Sigmoid colon (tissue), 7 donors: ENCODE results near the gene PARS2. TPM values are rescaled to one million over a fixed set of nuclear protein-coding genes. Genes with fewer than 3 reads are reported as not detected.

Experiments used
- DNase-seq: peaks from one replicate; pipeline ENCODE4 v3.0.0-alpha.2; 2019
- H3K27ac ChIP-seq, 4 donors: fragments of 200-600 bp; sonication (generic); one replicate each; pipeline ENCODE4 v1.5.1; 2016 to 2019; ENCODE audit warnings: mild to moderate bottlenecking in 1 of 4
- H3K27me3 ChIP-seq, 3 donors: fragments of 200-600 bp; sonication (generic); one replicate each; pipeline ENCODE4 v1.5.1; 2019; ENCODE audit warnings: mild to moderate bottlenecking in 1 of 3
- H3K36me3 ChIP-seq, 4 donors: fragments of 200-600 bp; sonication (generic); one replicate each; pipeline ENCODE4 v1.5.1; 2016 to 2019
- H3K4me1 ChIP-seq, 4 donors: fragments of 200-600 bp; sonication (generic); one replicate each; pipeline ENCODE4 v1.5.1; 2017 to 2019
- H3K4me3 ChIP-seq, 4 donors: fragments of 200-600 bp; sonication (generic); one replicate each; pipeline ENCODE4 v1.5.1; 2017 to 2019; ENCODE audit warnings: mild to moderate bottlenecking in 2 of 4, moderate library complexity in 1 of 4
- H3K9me3 ChIP-seq, 4 donors: fragments of 200-600 bp in 3 of 4; sonication (generic) in 3 of 4; one replicate each; pipeline versions ENCODE4 v1.5.1 to v1.6.1; 2013 to 2019
- EP300 ChIP-seq, 4 donors: sonication (generic); formaldehyde crosslinking; IDR thresholded peaks; one replicate each; pipeline ENCODE4 v1.6.1; 2017; ENCODE audit warnings: antibody characterized with exemption in 4 of 4
- POLR2A ChIP-seq, 2 donors: fragments of 450-650 bp; IDR thresholded peaks; one replicate each; pipeline ENCODE4 v1.6.1; 2016; ENCODE audit warnings: antibody characterized with exemption in 2 of 2, mild to moderate bottlenecking in 2 of 2, moderate library complexity in 2 of 2
- POLR2AphosphoS5 ChIP-seq, 4 donors: sonication (generic); formaldehyde crosslinking; IDR thresholded peaks; one replicate each; pipeline ENCODE4 v1.6.1; 2017; ENCODE audit warnings: antibody characterized with exemption in 4 of 4
- WGBS, 2 donors: extraction: QIAGEN DNeasy Blood & Tissue Kit; methylation state at CpG; one replicate each; pipeline ENCODE4 v1.1.7; 2013; 5-methylcytosine and 5-hydroxymethylcytosine counted together
- intact Hi-C: fragments of 100-400 bp; cut with DNase I; formaldehyde crosslinking; loops from one replicate; pipeline ENCODE4 v1.15.1; 2023
- polyA plus RNA-seq, 3 donors: library from polyadenylated mRNA; stranded (reverse); fragments of 200-250 nt; gene quantifications; one replicate each; pipeline ENCODE4 v1.2.3, GENCODE V29; 2013
- total RNA-seq, 4 donors: library from RNA; depleted of rRNA; stranded (reverse); fragments of >200 nt; gene quantifications; one replicate each; pipeline ENCODE4 v1.1.0, GENCODE V29; 2016
- TF ChIP-seq, protein P1 (sequence below), 4 experiments: fragments of 450-650 bp in 3 of 4; fragments of 200-600 bp in 1 of 4; IDR thresholded peaks; one replicate each; pipeline ENCODE4 v1.5.1; 2016 to 2019; ENCODE audit warnings: antibody characterized with exemption in 4 of 4, mild to moderate bottlenecking in 3 of 4, moderate library complexity in 2 of 4
- donor health status: healthy with polysubstance abuse.
- donor health status: Bipolar disorder and iron deficiency.
- donor health status: healthy.

Gene PARS2
- 1 to 10 TPM; 3.3 to 5.7 (median 4.9) TPM for total RNA-seq
- polyA plus RNA-seq, result 1 to 10 TPM; 4.9 to 6.0 (median 5.6) TPM

- no peaks in the 10 kb centered on the region for H3K36me3 ChIP-seq
- WGBS, 2 donors, result 0% methylated on average over 57 of the region's 57 CpGs
- H3K27me3 ChIP-seq, result no peaks in the 10 kb centered on the region
- H3K4me1 ChIP-seq, result peaks cover 0 to 17% (median 12%) of the 10 kb centered on the region in 4 donors
- intact Hi-C loops, result loop anchor here (5.0 kb wide), 1 partner anchor 47 kb away; the partner anchor contains the start of gene TTC4
- TF ChIP-seq POLR2A (IDR thresholded peaks at IDR 0.05) (peak; percentile 67 to 73), POLR2AphosphoS5 (IDR thresholded peaks at IDR 0.05) (peak; percentile 87 to 97 (median 94)), EP300 (IDR thresholded peaks at IDR 0.05) (peak in 1 of 4 donors; percentile 64)
- TF ChIP-seq, protein P1, sequence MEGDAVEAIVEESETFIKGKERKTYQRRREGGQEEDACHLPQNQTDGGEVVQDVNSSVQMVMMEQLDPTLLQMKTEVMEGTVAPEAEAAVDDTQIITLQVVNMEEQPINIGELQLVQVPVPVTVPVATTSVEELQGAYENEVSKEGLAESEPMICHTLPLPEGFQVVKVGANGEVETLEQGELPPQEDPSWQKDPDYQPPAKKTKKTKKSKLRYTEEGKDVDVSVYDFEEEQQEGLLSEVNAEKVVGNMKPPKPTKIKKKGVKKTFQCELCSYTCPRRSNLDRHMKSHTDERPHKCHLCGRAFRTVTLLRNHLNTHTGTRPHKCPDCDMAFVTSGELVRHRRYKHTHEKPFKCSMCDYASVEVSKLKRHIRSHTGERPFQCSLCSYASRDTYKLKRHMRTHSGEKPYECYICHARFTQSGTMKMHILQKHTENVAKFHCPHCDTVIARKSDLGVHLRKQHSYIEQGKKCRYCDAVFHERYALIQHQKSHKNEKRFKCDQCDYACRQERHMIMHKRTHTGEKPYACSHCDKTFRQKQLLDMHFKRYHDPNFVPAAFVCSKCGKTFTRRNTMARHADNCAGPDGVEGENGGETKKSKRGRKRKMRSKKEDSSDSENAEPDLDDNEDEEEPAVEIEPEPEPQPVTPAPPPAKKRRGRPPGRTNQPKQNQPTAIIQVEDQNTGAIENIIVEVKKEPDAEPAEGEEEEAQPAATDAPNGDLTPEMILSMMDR (IDR thresholded peaks at IDR 0.05), result no peak
- no peaks in the 10 kb centered on the region for H3K9me3 ChIP-seq
- DNase-seq, result peak; percentile 99
- H3K4me3 ChIP-seq, result peak within 1 kb of the TSS; percentile 69 to 88 (median 81)
- H3K27ac ChIP-seq, result peak within 1 kb of the TSS; percentile 73 to 84 (median 78)
Measured at GRCh38 chr1:54764133-54764921, at the start of gene PARS2. PARS2 (minus strand) TSS chr1:54764523; CDS start chr1:54759161, 5,362 bp downstream.

DNA sequence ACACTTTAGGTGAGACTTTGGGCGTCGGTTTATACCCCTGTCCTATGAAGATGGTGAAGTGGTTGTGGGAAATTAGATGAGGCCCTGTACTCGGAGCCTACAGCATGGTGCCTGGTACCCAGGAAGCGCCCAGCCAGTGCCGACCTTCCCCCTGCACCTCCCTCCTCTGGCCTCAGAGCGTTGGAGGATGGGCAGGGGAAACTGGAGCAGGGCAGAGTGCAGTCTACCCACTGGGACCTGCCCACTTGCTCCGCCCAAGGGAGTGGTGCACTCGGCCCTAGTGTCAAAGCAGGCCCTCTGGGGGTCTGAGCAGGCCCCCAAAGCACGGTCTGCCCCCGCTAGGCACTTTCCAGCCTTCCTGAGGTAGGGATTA, 49.8 kb upstream of the PARS2 start:
- Histone ChIP-seq H3K4me3 (no peak overlapping the region), H3K27ac (no peak overlapping the region), H3K27me3 (no peaks in the 10 kb centered on the region), H3K9me3 (no peaks in the 10 kb centered on the region), H3K4me1 (peaks cover 0 to 5% (median 4%) of the 10 kb centered on the region in 4 donors), H3K36me3 (no peaks in the 10 kb centered on the region)
- DNase-seq, result no peak
- 52 to 79% methylated on average over 10 of the region's 10 CpGs for WGBS, 2 donors
- TF ChIP-seq POLR2AphosphoS5 (IDR thresholded peaks at IDR 0.05) (no peak), EP300 (IDR thresholded peaks at IDR 0.05) (no peak)
- intact Hi-C loops, result loop anchor here (5.0 kb wide), 1 partner anchor 142 kb away; no protein-coding TSS in a partner anchor

GRCh38 chr1:54813485-54814125, 49.3 kb upstream of the PARS2 start:
- no peaks in the 10 kb centered on the region for H3K27me3 ChIP-seq
- peaks cover 0 to 5% (median 4%) of the 10 kb centered on the region in 4 donors for H3K4me1 ChIP-seq
- no peaks in the 10 kb centered on the region for H3K36me3 ChIP-seq
- intact Hi-C loops, result loop anchor here (5.0 kb wide), 1 partner anchor 141 kb away; no protein-coding TSS in a partner anchor
- TF ChIP-seq, protein P1 (IDR thresholded peaks at IDR 0.05), result no peak
- TF ChIP-seq POLR2AphosphoS5 (IDR thresholded peaks at IDR 0.05) (no peak), POLR2A (IDR thresholded peaks at IDR 0.05) (no peak), EP300 (IDR thresholded peaks at IDR 0.05) (no peak)
- no peak overlapping the region for H3K27ac ChIP-seq
- 69 to 79% methylated on average over 13 of the region's 13 CpGs for WGBS, 2 donors
- no peaks in the 10 kb centered on the region for H3K9me3 ChIP-seq
- no peak overlapping the region for H3K4me3 ChIP-seq
- DNase-seq, result no peak

DNA sequence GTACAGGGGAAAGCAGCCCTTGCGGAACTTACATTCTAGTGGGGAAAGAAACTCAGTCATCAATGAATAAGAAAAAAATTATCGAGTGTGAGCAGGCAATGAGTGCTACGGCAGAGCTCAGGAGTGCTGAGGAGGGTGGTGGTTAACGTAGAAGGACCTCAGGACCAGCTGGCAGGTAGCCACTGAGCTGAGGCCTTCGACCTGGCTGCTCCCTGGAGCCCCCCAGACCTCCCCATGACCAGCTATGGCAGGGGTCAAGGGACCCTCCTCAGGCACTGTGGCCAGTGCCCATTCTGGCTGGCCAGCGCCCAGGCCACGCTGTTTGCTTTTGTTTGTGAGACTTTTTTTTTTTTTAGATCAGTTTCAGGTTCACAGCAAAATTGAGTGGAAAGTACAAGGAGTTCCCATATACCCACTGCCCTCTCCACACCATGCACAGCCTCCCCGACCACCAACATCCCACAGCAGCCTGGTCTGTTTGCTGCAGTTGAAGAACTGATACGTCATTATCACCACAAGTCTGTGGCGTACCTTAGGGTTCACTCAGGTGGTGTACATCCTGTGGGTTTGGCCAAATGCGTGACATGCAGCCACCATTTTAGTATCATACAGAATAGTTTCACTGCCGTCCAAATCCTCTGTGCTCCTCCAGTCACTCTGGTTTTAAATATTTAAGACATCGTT, 48.6 kb upstream of the PARS2 start:
- TF ChIP-seq, protein P1 (IDR thresholded peaks at IDR 0.05), result no peak
- no peak for TF ChIP-seq EP300 (IDR thresholded peaks at IDR 0.05)
- no peak for TF ChIP-seq POLR2AphosphoS5 (IDR thresholded peaks at IDR 0.05)
- no peak for TF ChIP-seq POLR2A (IDR thresholded peaks at IDR 0.05)
- no peak overlapping the region for H3K27ac ChIP-seq
- DNase-seq, result no peak
- no peaks in the 10 kb centered on the region for H3K9me3 ChIP-seq
- H3K27me3 ChIP-seq, result no peaks in the 10 kb centered on the region
- intact Hi-C loops, result loop anchor here (5.0 kb wide), 1 partner anchor 141 kb away; no protein-coding TSS in a partner anchor
- H3K4me3 ChIP-seq, result no peak overlapping the region
- 82 to 83% methylated on average over 13 of the region's 13 CpGs for WGBS, 2 donors
- H3K36me3 ChIP-seq, result no peaks in the 10 kb centered on the region
- peaks cover 0 to 5% (median 4%) of the 10 kb centered on the region in 4 donors for H3K4me1 ChIP-seq
